ENCODE results near the gene TMEM184A.
"Not testable (repeated sequence)": the region's sequence is repeated elsewhere in the genome, so short reads cannot be mapped to it uniquely, and the experiment has no call there.

TMEM184A gene

DNA sequence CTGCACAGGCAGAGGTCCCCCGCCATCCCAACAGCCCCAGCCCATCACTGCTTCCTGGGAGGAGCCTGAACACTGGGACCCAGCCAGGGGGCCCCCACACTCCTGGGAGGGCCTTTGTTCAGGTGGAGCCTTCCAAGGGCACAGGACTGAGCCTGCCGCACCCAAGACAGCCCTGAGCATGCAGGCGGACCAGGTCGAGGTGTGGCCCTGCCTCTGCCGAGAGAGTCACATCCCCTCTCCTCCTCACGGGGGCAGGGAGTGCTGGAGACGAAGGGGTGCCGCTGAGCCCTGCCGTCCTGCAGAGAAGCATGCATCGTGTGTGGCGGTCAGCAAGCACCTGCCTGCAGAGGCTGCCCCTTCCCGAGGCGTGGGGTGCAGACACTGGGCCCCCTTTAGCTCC is 32.8 kb downstream of the TMEM184A start:
- DNase-seq (ENCODE audit: low spot score) = no peak

DNA sequence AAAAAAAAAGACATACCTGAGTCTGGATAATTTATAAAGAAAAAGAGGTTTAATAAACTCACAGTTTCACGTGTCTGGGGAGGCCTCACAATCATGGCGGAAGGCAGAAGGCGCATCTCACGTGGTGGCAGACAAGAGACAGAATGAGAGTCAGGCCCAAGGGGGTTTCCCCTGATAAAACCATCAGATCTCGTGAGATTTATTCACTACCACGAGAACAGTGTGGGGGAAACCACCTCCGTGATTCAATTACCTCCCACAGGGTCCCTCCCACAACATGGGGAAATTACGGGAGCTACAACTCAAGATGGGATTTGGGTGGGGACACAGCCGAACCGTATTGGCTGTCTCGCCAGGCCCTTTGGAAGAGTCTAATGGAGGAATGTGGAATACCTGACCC is 34.5 kb downstream of the TMEM184A start:
- DNase-seq (ENCODE audit: low spot score) = no peak

DNA sequence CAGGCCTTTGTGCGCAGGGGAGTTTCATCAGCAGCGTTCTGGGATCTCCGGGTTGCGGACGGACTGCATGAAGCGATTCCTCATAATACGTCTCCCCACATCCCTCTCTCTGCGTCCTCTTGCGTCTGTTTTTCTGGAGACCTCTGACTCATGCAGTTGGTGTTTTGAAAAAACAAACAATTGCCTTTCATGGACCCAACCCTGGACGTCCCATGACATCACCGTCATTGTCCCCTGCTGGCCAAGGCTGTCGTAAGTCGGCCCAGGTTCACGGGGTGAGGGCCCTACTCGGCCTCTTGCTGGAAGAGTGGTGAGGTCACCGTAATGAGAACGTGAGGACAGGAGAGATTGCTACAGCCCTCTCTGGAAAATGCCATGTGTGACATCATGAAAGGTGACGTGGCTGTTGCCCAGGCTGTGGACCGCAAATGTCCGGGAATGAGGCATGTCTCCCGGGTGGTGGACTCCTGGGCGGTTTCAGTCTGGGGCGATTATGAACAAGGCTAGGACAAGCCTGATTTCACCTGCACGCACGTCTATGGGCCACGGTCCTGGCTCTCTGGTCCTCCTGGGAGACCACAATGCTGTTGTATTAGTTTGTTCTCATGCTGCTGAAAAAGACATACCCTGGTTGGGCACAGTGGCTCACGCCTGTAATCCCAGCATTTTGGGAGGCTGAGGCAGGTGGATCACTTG is 35.3 kb downstream of the TMEM184A start:
- peak; percentile 97 for DNase-seq (ENCODE audit: low spot score)

DNA sequence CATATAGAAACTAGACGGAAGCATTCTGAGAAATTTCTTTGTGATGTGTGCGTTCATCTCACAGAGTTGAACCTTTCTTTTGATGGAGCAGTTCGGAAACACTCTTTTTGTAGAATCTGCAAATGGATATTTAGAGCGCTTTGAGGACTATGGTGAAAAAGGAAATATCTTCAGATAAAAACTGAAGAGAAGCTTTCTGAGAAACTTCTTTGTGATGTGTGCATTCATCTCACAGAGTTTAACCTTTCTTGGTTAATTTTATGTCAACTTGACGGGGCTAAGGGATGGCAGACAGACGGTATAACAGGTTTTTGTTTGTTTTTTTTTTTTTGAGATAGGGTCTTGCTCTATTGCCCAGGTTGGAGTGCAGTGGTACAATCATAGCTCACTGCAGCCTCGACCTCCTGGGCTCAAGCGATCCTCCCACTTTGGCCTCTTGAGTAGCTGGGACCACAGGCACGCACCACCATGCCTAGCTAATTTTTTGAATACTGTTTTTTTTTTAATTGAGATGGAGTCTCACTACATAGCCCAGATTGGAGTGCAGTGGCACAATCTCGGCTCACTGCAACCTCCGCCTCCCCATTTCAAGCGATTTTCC is 36.6 kb downstream of the TMEM184A start:
- DNase-seq (ENCODE audit: low spot score) = not testable (repeated sequence)

DNA sequence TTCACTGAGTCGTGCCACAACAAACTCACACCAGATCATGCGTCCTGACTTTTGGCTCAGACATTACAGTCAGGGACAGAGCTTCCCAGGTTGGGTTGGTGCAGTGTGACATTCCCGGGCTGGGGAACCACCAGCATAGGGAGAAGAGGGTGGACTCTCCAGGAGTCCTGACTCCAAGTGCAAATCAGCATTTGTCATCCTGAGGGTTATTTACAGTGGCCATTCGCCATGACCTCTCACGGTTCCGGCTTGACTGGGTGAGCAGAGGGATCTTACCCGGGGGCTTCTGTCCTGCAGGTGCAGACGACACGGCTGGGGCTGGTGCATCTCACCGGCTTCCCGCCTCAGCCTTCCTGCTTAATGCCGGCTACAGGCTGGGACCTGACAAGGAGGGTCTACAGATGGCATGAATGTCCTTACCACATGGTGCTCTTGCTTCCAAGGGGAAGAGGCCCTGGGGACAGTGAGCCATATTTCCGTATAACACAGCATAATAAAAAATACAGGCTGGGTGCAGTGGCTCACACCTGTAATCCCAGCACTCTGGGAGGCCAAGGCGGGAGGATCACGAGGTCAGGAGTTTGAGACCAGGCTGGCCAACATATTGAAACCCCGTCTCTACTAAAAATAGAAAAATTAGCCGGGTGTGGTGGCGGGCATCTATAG is 39.3 kb downstream of the TMEM184A start:
- no peak for DNase-seq (ENCODE audit: low spot score)

DNA sequence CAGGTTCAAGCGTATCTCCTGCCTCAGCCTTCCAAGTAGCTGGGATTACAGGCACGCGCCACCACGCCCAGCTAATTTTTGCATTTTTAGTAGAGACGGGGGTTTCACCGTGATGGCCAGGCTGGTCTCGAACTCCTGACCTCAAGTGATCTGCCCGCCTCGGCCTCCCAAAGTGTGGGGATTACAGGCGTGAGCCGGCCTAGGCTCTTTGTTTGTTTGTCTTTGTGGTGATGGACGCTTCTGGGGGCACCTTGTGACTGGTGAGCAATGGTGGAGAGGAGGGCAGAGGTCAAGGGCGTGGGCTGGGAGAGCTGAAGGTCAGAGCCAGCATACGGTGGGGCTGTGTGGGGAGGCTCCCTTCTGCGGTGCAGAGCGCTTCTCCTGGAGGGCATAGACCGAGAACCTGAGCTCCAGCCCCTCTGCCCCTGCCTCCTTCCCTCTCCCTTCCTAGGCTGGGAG is 40.5 kb downstream of the TMEM184A start:
- DNase-seq (ENCODE audit: low spot score) = not testable (repeated sequence)

DNA sequence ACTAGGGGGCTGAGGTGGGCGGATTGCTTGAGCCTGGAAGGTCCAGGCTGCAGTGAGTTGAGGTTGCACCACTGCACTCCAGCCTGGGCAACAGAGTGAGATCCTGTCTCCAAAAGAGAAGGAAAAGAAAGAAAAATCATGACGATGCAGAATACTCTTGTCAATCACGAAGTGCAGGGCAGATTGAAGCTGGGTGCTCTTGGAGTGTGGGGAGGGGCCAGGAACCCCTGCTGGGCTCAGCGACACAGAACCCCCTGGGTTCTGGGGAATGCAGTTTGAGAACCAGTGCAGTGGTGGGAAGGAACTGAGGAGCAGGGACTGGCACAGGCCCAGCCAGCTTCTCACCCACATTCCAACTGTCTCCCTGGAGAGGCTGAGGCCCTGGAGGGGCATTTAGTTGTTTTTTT is 41.0 kb downstream of the TMEM184A start:
- DNase-seq (ENCODE audit: low spot score) = no peak

DNA sequence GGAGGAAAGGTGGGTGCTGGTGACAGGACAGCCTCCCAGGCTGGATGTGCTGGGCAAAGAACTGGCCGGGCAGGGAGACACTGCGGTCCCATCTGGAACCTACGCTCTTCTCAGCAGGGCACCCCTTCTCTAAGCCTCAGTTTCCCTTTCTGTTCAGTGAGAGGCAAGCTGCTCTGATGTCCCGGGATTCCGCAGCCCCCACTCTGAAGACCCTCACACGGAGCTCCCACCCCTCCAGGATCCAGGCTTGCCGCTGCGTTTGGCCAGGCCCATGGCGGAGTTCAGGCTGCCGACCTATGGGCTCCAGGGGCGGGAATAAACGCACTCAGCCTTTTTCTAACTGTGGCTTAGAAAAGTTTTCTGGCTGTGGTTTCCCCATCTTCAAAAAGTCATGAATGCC is 41.6 kb downstream of the TMEM184A start:
- no peak for DNase-seq (ENCODE audit: low spot score)

DNA sequence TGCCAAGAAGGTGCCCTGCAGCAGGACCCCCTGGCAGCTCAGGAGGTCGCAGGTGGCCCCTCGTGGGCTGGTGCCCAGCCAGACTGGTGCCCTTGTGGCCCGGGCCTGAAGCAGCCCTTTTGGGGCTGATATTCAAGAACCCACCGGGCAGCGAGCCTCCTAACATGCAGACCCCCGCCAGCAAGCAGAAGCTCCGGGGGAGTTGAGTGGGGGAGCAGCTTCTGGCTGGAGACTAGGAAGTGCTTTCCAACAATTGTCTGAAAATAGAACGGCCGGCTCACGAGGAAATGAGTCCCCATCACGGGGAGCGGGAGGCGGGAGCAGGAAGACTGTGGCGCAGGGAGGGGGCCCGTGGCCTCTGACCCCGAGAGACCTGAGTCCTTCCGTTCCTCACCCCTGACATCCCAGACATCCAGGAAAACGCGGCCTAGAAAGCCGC is 42.3 kb downstream of the TMEM184A start:
- no peak for DNase-seq (ENCODE audit: low spot score)

DNA sequence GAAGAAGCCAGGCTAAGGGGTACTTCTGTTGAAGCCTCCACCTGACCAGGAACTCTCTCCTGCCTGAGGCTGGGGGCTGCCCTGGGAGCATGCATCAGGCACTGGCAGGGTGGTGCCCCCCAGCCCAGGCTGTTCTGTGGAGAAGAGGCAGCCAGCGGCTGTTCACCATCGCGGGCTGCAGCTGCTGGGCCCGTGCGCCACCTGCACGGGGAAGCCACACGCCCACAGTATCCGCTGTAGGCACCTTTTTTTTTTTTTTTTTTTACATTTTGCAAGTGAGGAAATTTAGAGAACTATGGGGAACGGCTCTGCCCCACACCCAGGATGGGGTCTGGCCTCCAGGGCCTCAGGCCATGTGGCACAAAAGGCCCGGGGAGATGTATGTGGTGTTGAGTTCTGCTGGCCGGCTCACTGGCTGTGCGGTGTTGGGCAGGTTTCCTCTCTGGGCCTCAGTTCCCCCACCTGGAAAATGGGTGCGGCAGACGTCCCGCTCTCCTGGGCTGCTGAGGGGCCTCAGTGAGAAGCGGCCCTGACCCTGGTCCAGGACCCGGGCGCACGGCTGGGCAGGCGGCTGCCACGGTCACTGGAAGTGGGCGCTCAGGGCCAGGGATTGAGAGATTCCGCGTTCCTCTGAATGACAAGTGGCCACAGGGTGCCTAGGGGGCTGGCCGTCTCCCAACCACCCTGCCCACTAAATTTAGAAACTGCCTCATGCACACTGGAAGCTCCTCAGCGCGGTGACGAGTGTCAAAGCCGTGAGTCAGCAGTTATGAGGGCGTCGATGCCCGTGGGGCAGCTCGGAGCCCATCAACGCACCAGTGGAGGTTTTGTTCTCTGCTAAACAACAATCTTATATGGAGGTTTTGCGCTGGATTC is 43.0 kb downstream of the TMEM184A start:
- peak; percentile 21 for DNase-seq (ENCODE audit: low spot score)

DNA sequence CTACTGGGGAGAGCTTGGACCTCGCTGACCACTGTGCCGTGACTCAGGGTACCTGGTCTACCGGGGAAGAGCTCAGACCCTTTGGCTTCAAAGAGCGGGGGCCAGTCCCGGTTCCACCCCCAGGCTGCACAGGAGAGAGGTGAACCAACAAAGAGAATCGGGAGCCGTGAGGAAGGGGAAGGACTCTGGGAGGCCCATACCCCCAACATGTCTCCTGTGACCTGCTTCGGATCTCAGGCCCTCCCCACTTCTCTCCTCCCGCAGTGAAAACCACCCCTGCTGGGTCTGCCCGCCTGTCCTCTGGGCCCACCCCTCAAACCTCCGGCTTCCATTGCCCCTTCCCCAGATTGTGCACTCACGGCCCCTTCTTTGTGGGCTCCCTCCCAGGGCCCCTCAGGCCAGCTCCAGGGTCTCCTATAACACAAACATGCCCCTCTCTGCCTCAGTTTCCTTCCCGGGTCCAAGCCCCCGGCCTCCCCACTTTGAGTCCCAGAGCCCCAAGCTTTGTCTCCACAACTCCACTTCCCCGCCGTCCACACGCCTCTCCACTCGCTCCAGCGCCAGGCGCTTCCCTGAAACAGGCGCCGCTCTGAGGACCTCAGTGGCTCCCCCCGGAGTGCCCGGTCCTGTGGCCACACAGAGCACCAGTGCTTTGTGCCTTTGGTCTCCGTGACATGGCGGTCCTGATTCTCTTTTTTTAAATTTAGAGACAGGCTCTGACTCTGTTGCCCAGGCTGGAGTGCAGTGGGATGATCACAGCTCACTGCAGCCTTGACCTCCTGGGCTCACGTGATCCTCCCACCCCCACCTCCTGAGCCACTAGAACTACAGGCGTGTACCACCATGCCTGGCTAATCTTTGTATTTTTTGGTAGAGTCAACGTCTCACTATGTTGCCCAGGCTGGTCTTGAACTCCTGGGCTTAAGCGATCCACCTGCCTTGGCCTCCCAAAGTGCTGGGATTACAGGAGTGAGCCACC is 44.3 kb downstream of the TMEM184A start:
- no peak for DNase-seq (ENCODE audit: low spot score)

DNA sequence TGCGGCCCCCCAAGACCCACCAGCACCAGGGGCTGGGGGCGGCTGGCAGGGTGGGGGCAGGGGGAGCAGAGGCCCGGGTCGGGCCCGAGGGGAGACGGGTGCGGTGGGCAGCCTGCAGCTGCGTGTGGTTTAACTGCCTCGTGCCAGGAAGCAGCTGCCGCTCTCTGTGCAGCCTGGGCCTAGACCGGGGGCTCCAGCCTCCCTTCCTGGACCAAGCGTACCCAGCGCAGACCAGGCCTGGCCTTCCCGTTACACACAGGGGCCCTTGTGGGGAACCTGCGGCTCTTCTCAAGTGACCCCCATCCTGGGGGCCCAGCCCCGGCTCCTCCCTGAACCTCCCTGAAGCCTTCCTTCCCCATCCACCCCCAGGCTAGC is 45.2 kb downstream of the TMEM184A start:
- no peak for DNase-seq (ENCODE audit: low spot score)

DNA sequence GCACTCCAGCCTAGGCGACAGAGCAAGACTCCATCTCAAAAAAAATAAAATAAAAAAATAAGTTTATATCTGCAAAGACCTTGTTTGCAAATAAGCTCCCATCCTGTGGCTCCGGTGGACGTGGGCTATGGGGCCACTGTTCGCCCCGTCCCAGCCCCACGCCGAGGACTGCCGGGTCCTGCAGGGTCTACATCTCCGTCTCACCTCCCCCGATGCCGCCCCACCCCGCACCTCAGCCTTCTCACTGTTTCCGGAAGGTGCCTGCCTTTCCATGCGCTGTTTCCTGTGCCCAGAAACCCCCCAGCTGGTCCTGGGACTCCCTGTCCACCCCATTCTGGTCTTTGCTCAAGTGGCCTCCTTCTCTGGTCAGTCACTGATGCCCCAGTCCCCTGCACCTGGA is 46.8 kb downstream of the TMEM184A start:
- no peak for DNase-seq (ENCODE audit: low spot score)

DNA sequence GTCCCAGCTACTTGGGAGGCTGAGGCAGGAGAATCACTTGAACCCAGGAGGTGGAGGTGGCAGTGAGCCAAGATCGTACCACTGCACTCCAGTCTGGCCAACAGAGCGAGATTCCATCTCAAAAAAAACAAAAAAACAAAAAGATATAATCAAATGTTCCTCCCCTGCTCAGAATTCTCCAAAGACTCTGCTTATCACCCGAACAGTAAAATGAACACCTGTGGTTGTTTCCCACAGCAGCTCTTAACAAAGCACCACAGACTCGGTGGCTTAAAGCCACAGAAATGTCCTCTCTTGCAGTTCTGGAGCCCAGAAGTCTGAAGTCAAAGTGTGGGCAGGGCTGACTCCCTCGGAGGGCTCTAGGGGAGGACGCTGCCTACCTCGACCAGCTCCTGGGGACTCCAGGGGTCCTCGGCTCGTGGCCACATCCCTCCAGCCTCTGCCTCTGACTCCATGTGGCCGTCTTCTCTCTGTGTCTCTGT is 47.7 kb downstream of the TMEM184A start:
- DNase-seq (ENCODE audit: low spot score) = no peak

DNA sequence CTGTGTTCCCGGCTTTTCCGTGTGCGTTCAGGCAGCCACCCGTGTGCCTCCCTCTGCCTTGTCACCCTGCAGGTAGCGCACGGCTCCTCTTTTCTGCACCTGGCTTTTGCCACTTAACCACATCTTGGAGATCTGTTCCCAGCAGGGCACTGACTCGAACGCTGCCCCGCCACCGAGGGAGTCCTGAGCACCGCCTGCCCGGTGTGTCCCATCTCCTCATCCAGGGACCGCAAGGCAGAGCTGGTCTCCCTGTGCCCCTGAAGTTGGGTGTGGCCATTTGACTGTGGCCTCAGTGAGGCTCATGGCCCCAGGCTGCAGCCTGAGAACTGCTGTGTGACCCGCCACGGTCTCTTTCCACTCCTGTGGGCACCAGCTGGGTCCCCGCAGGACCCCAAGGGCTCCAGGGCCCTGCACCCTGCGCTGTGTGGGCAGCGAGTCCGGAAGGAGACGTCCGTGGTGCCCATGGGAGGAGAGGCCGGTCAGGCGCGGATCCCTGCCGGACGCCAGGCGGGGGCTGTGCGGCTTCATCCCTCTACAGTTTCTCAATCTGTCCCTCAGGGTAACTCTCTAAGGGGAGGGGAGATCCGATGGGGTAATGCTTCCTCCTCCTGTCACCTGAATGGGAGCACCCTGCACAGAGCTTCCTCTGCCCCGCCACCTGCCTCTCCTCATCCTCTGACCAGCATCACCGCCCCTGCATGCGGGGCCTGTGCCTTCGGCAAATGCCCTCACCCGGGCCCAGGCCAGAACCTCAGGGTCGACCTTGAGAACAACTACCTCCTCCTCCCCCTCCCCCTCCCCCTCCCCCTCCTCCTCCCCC is 50.1 kb downstream of the TMEM184A start:
- DNase-seq (ENCODE audit: low spot score) = peak; percentile 16

DNA sequence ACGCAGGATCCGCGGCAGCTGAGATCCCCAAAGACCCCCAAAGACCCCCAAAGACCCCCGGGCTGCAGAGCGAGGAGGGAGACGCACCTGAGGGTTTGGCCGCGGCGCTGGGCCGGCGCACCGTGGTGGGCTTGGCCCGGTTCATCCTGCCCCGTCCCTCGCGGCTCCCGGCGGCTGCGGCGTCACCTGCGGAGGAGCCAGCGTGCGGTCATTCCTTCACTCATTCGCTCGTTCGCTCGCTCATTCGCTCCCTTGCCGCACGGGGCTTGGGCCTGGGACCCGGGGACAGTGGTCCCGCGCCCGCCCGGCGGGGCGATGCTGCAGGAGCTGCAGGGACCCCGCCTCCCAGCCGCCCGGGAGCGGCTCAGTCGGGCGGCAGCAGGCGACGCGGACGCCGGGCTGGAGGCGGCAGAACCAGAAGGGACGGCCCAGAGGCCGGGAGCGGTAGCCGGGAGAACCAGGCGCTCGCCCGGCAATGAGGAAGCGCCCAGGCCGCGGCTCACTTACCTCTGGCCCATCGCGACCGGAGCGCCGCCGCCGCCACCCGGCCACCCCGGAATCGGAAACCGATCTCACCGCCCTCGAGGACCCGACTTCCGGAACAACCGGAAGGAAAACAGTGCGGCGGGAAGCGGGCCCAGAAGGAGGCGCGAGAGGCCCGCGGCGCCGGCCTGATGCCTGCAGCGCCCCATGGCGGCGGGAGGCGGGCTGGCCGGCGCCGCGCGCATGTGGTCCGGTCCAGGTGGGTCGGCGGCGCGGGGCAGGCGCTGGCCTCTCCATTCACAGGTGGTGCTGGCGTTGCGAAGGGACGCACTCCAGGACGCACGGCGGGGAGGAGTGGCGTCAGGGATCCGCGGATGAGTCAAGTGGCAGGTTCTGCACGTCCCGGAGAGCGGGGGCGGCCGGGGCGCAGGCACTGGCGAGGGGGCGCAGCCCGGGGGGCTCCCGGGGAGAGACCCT is 51.9 kb downstream of the TMEM184A start, which contains the start of gene INTS1:
INTS1 (minus strand) TSS at position 574 of the 960 bp plus-strand sequence; CDS start at position 145, 429 bp downstream.
- peak; percentile 97 for DNase-seq (ENCODE audit: low spot score)

DNA sequence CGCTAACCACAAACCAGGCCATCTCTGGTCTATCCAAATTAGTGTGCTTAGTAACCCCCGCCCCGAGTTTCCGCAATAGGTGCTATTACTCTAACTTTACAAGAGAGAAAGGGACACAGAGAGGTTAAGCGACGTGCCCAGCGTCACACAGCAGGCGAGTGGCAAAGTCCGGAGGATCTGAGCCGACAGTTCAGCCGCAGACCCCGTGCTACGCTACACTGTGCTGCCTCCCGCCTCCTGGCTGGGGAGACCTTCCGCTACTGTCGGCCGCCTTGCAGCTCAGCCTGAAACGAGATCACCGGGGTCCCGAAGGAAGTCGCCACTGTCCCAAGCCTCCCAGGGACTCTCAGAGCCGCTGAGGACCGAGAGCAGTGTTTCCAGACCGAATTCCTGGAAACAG is 52.6 kb downstream of the TMEM184A start:
- DNase-seq (ENCODE audit: low spot score) = no peak

DNA sequence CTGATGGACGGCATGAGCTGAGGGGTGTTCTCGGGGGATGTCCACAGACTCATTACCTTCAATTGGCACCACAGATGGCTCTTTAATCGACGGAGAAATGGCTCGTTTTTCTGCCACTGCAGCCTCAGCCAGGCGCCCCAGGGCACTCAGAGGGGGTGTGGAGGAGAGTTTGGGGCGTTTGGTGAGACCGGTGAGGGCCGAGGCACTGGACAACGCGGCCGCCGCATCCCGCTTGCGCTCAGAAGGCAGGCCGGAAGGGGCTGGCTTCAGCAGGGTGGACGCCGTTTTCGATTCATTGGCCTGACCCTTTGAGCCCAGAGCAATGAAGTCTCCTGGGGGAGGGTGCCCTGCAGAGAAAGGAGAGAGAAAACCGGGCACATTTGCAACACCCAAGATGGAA is 53.2 kb downstream of the TMEM184A start:
- no peak for DNase-seq (ENCODE audit: low spot score)

Measured in SW480 (cell line).